CD4-positive, CD25-positive, alpha-beta regulatory T cell (primary cell): ENCODE results near the gene BRF1. TPM values are rescaled to one million over a fixed set of nuclear protein-coding genes. Genes with fewer than 3 reads are reported as not detected.

ENCODE experiments used
- ATAC-seq, 2 donors: fragments of 150-1000 bp; cut with Tn5 transposase; one replicate each; pipeline ENCODE4 v1.10.0; 2021; ENCODE audit warnings: low read depth in 2 of 2, moderate number of reproducible peaks in 2 of 2, moderate library complexity in 1 of 2
- DNase-seq, 3 donors: peaks; one replicate each; pipeline versions ENCODE4 v3.0.0 to v3.0.0-alpha.2; 2012 to 2022; ENCODE audit warnings: mixed read lengths in 1 of 3
- H3K27ac ChIP-seq: one replicate; pipeline ENCODE4 v1.7.0; 2013; ENCODE audit warnings: mild to moderate bottlenecking, low read length; ENCODE audit not compliant: insufficient read depth, poor library complexity, severe bottlenecking
- H3K27me3 ChIP-seq: one replicate; pipeline ENCODE4 v1.7.0; 2013; ENCODE audit warnings: low read length; ENCODE audit not compliant: control insufficient read depth, insufficient read depth
- H3K36me3 ChIP-seq: one replicate; pipeline ENCODE4 v1.7.0; 2013; ENCODE audit warnings: mild to moderate bottlenecking, low read length, moderate library complexity; ENCODE audit not compliant: control insufficient read depth, insufficient read depth
- H3K4me1 ChIP-seq: 2 replicates; pipeline ENCODE4 v1.7.0; 2013; ENCODE audit warnings: mild to moderate bottlenecking, low read length; ENCODE audit not compliant: insufficient read depth, control insufficient read depth, poor library complexity, severe bottlenecking
- H3K4me3 ChIP-seq: one replicate; pipeline ENCODE4 v1.7.0; 2013; ENCODE audit warnings: low read depth, mild to moderate bottlenecking, low read length, moderate library complexity
- H3K9me3 ChIP-seq, 2 experiments: 1 replicate in 1 of 2; 2 replicates in 1 of 2; pipeline ENCODE4 v1.7.0; 2013; ENCODE audit warnings: low read length in 2 of 2, mild to moderate bottlenecking in 1 of 2, moderate library complexity in 1 of 2; ENCODE audit not compliant: control insufficient read depth in 2 of 2
- H3K27ac Mint-ChIP-seq, 3 donors: one replicate each; pipeline ENCODE4 v1.8.0; 2020 to 2022; ENCODE audit warnings: mild to moderate bottlenecking in 3 of 3, mixed read lengths in 3 of 3, moderate library complexity in 2 of 3
- H3K27me3 Mint-ChIP-seq: one replicate; pipeline ENCODE4 v1.8.0; 2022; ENCODE audit warnings: mild to moderate bottlenecking, mixed read lengths
- H3K36me3 Mint-ChIP-seq: one replicate; pipeline ENCODE4 v1.8.0; 2020; ENCODE audit warnings: mixed read lengths
- H3K4me1 Mint-ChIP-seq, 4 donors: one replicate each; pipeline ENCODE4 v1.8.0; 2020 to 2022; ENCODE audit warnings: mixed read lengths in 4 of 4, mild to moderate bottlenecking in 1 of 4
- H3K4me3 Mint-ChIP-seq, 4 donors: one replicate each; pipeline ENCODE4 v1.8.0; 2020 to 2022; ENCODE audit warnings: mild to moderate bottlenecking in 4 of 4, mixed read lengths in 4 of 4, moderate library complexity in 3 of 4
- H3K9me3 Mint-ChIP-seq, 7 donors: one replicate each; pipeline ENCODE4 v1.8.0; 2020 to 2022; ENCODE audit warnings: mixed read lengths in 7 of 7, mild to moderate bottlenecking in 3 of 7, moderate library complexity in 2 of 7
- polyA plus RNA-seq, 4 donors: library from polyadenylated mRNA; unstranded; fragments of 300-500 nt; fragmentation: Illumina TruSeq; gene quantifications; one replicate each; pipeline ENCODE4 v1.2.3, GENCODE V29; 2021
- total RNA-seq: library from RNA; stranded (reverse); gene quantifications from one replicate; pipeline ENCODE4 v1.2.3, GENCODE V29; 2022

BRF1 gene
- total and polyA plus RNA-seq, 5 donors from 2014 or later: 5.6 to 58.9 (median 7.6) TPM

DNA sequence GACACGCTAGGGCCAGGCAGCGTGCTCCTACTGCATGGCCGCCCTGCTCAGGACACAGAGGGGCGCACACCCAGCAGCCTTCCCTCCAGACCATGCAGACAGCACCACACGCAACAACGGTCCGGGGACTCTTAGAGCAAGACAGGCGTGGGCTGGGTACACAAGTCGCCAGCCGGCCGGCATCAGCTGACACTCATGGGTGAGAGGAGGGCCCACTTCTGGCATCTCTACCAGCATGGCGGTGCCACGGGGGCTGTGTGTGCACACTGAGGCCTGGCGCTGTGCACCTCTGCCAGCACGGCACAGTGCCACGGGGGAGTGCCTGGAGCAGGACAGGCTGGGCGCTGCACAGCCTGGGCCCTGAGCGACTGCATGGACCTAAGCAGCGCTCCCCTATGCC lies 59.2 kb downstream of the BRF1 start:
- H3K36me3 Mint-ChIP-seq: peaks cover 5% of the 10 kb centered on the region
- H3K9me3 ChIP-seq: no peaks in the 10 kb centered on the region
- no peaks in the 10 kb centered on the region for H3K27me3 Mint-ChIP-seq
- no peak for DNase-seq
- H3K27ac ChIP-seq: no peak overlapping the region
- no peak overlapping the region for H3K27ac Mint-ChIP-seq
- ATAC-seq: no peak
- H3K27me3 ChIP-seq: no peaks in the 10 kb centered on the region
- no peak overlapping the region for H3K4me3 ChIP-seq
- peaks cover 0 to 19% (median 11%) of the 10 kb centered on the region in 4 donors for H3K4me1 Mint-ChIP-seq
- H3K4me1 ChIP-seq: no peaks in the 10 kb centered on the region
- peaks cover 5% of the 10 kb centered on the region for H3K36me3 ChIP-seq
- H3K4me3 Mint-ChIP-seq: no peak overlapping the region
- H3K9me3 Mint-ChIP-seq: no peaks in the 10 kb centered on the region

DNA sequence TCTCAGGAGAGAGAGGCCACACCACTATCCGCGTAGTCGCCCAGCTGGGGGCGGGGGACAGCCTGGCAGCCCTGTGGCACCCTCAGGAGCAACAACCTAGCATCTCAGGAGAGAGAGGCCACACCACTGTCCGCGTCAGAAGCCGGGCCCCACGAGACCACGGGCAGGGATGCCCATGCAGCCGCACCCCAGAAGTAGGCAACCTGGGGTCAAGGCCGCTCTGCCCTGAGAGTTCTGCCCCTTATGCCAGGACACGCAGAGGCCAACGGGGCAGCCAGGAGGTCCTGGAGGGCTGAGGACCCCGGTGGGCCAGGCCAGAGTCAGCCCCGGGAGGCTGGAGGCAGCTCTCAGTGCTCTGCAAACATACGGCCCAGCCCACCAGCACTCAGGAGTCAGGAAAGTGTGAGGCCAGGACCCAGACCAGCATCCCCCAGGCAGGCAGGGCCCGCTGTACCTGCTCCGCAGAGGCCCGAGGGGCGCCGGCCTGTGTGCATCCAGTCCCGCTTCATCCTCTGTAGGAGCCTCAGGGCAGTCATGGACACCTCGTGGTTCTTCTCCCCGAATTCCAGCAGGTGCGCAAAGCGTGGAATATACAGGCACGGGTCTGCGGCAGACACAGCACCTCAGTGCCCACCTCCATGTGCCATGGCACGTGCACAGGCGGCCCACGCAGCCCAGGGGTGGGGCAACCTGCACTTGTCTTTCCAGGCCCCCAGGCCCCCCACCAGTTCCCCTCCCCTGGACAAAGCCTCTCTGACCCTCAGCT lies 59.8 kb downstream of the BRF1 start:
- H3K4me3 Mint-ChIP-seq: no peak overlapping the region
- H3K27me3 Mint-ChIP-seq: no peaks in the 10 kb centered on the region
- no peak for ATAC-seq
- peaks cover 0 to 15% (median 10%) of the 10 kb centered on the region in 4 donors for H3K4me1 Mint-ChIP-seq
- H3K9me3 Mint-ChIP-seq: no peaks in the 10 kb centered on the region
- Histone ChIP-seq H3K27me3 (no peaks in the 10 kb centered on the region), H3K36me3 (peaks cover 5% of the 10 kb centered on the region), H3K4me3 (no peak overlapping the region), H3K4me1 (no peaks in the 10 kb centered on the region), H3K27ac (no peak overlapping the region), H3K9me3 (no peaks in the 10 kb centered on the region)
- peaks cover 5% of the 10 kb centered on the region for H3K36me3 Mint-ChIP-seq
- no peak for DNase-seq
- H3K27ac Mint-ChIP-seq: no peak overlapping the region

- no peak overlapping the region for H3K27ac ChIP-seq
- Mint-ChIP-seq H3K36me3 (peaks cover 7% of the 10 kb centered on the region), H3K27me3 (no peaks in the 10 kb centered on the region), H3K4me1 (peaks cover 0 to 6% (median 0%) of the 10 kb centered on the region in 4 donors), H3K9me3 (no peaks in the 10 kb centered on the region), H3K4me3 (no peak overlapping the region), H3K27ac (no peak overlapping the region)
- DNase-seq (no peak), ATAC-seq (no peak)
- H3K4me1 ChIP-seq: no peaks in the 10 kb centered on the region
- no peaks in the 10 kb centered on the region for H3K9me3 ChIP-seq
- H3K27me3 ChIP-seq: no peaks in the 10 kb centered on the region
- H3K36me3 ChIP-seq: peaks cover 20% of the 10 kb centered on the region
- H3K4me3 ChIP-seq: no peak overlapping the region
Observed at GRCh38 chr14:105229099-105229655, 71.6 kb downstream of the BRF1 start.

DNA sequence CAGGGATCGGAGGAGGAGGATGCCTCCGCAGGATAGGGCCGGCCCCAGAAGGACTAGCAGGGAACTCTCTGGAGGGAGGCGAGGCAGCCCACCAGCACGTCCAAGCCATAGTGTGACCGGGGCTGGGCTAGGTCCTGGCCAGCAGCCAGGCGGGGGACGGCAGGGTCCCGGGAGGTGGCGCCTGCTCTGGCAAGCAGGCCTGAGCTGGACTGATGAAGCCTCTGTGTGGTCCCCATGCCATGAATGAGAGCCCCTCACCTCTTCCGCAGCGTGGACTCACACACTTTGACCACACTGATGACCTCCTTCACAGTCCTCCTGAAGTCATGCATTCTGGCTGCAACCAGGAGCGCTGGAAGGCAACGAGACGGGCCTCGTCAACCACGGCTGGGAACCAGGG lies 72.2 kb downstream of the BRF1 start:
- Mint-ChIP-seq H3K4me3 (no peak overlapping the region), H3K4me1 (peaks cover 0 to 6% (median under 1%) of the 10 kb centered on the region in 4 donors), H3K36me3 (peaks cover 13% of the 10 kb centered on the region), H3K9me3 (no peaks in the 10 kb centered on the region), H3K27me3 (no peaks in the 10 kb centered on the region), H3K27ac (no peak overlapping the region)
- Histone ChIP-seq H3K4me1 (no peaks in the 10 kb centered on the region), H3K27me3 (no peaks in the 10 kb centered on the region), H3K4me3 (no peak overlapping the region), H3K36me3 (peaks cover 22% of the 10 kb centered on the region), H3K9me3 (no peaks in the 10 kb centered on the region), H3K27ac (no peak overlapping the region)
- DNase-seq (no peak), ATAC-seq (no peak)

DNA sequence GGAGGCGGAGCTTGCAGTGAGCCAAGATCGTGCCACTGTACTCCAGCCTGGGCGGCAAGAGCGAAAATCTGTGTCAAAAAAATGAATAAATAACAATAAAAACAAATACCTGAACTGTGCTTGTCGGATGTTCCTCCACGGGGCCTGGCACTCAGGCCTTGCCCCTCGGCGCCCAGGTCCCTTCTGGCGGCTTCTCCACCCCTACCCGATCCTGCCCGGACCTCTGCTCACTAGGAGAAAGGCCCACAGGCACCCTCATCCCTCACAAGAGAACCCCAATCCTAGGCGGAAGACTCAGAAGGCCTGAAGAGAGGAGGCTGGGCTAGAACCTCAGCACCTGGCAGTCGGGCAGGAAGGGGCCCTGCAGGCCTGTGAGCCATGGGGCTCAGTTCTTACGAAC lies 73.5 kb downstream of the BRF1 start:
- Histone ChIP-seq H3K4me3 (no peak overlapping the region), H3K27me3 (no peaks in the 10 kb centered on the region), H3K9me3 (no peaks in the 10 kb centered on the region), H3K27ac (no peak overlapping the region), H3K4me1 (no peaks in the 10 kb centered on the region), H3K36me3 (peaks cover 24% of the 10 kb centered on the region)
- ATAC-seq (no peak), DNase-seq (no peak)
- no peak overlapping the region for H3K4me3 Mint-ChIP-seq
- H3K4me1 Mint-ChIP-seq: peaks cover 0 to 6% (median 3%) of the 10 kb centered on the region in 4 donors
- no peak overlapping the region for H3K27ac Mint-ChIP-seq
- peaks cover 21% of the 10 kb centered on the region for H3K36me3 Mint-ChIP-seq
- H3K9me3 Mint-ChIP-seq: no peaks in the 10 kb centered on the region
- H3K27me3 Mint-ChIP-seq: no peaks in the 10 kb centered on the region

DNA sequence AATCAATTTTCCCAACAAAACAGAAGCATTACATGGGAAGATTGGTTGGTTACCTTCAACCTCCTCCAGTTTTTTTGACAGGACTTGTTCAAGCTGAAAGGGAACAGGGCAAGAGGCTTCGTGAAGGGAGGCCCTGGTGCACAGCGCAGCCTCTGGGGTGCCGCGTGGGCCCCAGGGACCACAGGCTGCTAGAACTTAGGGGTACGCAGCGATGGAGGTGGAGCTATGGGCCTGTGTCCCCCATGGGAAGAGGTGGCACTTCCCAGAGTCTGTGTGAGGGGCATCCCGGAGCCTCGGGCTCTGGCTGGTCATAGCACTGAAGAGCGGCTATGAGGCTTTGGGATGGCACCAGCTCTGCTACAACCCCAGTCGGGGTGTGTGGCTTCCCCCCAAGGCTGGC lies 74.6 kb downstream of the BRF1 start:
- no peak for DNase-seq
- Mint-ChIP-seq H3K9me3 (no peaks in the 10 kb centered on the region), H3K27ac (no peak overlapping the region), H3K36me3 (peaks cover 28% of the 10 kb centered on the region), H3K4me3 (no peak overlapping the region), H3K27me3 (no peaks in the 10 kb centered on the region), H3K4me1 (peaks cover 0 to 6% (median 3%) of the 10 kb centered on the region in 4 donors)
- no peaks in the 10 kb centered on the region for H3K4me1 ChIP-seq
- H3K27me3 ChIP-seq: no peaks in the 10 kb centered on the region
- H3K4me3 ChIP-seq: no peak overlapping the region
- no peaks in the 10 kb centered on the region for H3K9me3 ChIP-seq
- no peak overlapping the region for H3K27ac ChIP-seq
- no peak for ATAC-seq
- H3K36me3 ChIP-seq: peaks cover 33% of the 10 kb centered on the region

DNA sequence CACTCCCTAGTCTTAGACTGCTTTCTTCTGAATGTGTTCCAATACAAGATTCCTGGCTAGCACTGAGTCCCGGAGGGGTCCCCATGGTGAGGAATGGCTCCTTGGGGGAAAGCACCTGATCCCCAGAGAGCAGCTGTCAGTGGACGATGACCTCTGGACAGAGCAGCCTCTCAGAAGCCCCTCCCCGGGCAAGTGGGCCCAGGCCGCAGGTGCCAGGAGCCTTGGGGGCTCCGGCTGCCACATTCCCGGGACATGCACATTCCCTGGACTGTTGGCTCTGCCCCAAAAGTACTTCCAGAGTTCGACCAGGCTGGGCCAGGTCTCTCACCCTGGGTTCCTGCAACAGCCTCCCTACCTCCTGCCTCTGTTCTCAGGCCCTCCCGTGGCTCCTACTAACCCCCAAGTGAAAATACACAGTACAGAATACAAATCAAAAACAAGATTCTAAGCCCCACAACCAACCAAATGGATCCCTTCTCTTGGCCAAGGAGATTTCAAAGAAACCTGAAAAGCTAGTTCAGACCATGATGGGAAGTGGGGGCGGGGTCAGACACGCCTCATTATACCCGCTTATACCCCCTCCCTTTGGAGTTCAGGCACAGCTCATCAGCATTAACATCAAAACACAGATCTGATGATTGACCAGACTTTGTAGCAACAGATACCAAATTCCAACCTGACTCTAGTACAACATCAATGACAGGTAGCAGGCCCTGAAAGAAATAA lies 75.8 kb downstream of the BRF1 start:
- no peak overlapping the region for H3K4me3 Mint-ChIP-seq
- peaks cover 31% of the 10 kb centered on the region for H3K36me3 Mint-ChIP-seq
- peak overlapping the region in 2 of 3 donors; percentile 25 to 32 for H3K27ac Mint-ChIP-seq

More for the DNA sequence above, 75.8 kb downstream of the BRF1 start:
- peaks cover 0 to 6% (median 3%) of the 10 kb centered on the region in 4 donors for H3K4me1 Mint-ChIP-seq
- Histone ChIP-seq H3K27me3 (no peaks in the 10 kb centered on the region), H3K36me3 (peaks cover 35% of the 10 kb centered on the region), H3K4me1 (no peaks in the 10 kb centered on the region), H3K9me3 (no peaks in the 10 kb centered on the region), H3K27ac (no peak overlapping the region), H3K4me3 (no peak overlapping the region)
- no peaks in the 10 kb centered on the region for H3K27me3 Mint-ChIP-seq
- ATAC-seq (no peak), DNase-seq (no peak)
- H3K9me3 Mint-ChIP-seq: no peaks in the 10 kb centered on the region
